Type B pancreatic cell (in vitro differentiated cells): ENCODE results near the gene GRK5. TPM values are rescaled to one million over a fixed set of nuclear protein-coding genes. Genes with fewer than 3 reads are reported as not detected.

Experiments used
- DNase-seq: peaks from one replicate; pipeline ENCODE4 v3.0.0; 2021; ENCODE audit warnings: mixed read lengths; ENCODE audit not compliant: unreplicated experiment; ENCODE audit errors: extremely low spot score
- H3K27ac Mint-ChIP-seq: 2 replicates; pipeline ENCODE4 v1.8.0; 2021; ENCODE audit warnings: mild to moderate bottlenecking, mixed read lengths
- H3K27me3 Mint-ChIP-seq: 2 replicates; pipeline ENCODE4 v1.8.0; 2021; ENCODE audit warnings: mixed read lengths
- H3K36me3 Mint-ChIP-seq: 2 replicates; pipeline ENCODE4 v1.8.0; 2021; ENCODE audit warnings: mixed read lengths
- H3K4me1 Mint-ChIP-seq: one replicate; pipeline ENCODE4 v1.8.0; 2021; ENCODE audit warnings: mixed read lengths; ENCODE audit not compliant: unreplicated experiment
- H3K4me3 Mint-ChIP-seq: 2 replicates; pipeline ENCODE4 v1.8.0; 2021; ENCODE audit warnings: mild to moderate bottlenecking, mixed read lengths
- H3K9me3 Mint-ChIP-seq: 2 replicates; pipeline ENCODE4 v1.8.0; 2021; ENCODE audit warnings: mixed read lengths
- total RNA-seq: library from RNA; stranded (reverse); gene quantifications from 2 replicates; pipeline ENCODE4 v1.2.1, GENCODE V29; 2021; ENCODE audit warnings: low replicate concordance
- TF ChIP-seq, protein P1 (sequence below): fragments of 200-600 bp; sonication (generic); conservative IDR thresholded peaks from 2 replicates; pipeline ENCODE4 v1.5.0; 2021; ENCODE audit warnings: antibody characterized with exemption, mild to moderate bottlenecking

GRK5 gene
- total RNA-seq, 1 donor from 2014 or later, result 24.8 TPM

DNA sequence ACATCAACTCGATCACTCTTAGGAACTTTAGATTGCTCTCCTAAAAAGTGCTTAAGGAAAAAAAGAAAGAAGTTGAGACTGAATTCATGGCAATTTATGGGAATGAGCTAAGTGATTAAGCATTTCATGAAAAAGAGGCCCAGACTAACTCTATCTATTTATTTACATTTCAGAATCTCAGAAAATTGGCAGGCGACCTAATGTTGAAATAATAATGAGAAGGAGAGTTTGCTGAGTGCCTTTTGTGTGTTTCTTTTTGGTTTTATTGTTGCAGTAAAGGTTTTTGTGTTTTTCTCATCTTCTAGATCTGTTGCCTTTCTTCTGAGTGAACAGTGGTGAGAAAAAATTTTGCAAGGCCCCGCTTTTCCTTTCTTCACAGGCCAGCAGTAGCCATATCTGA is 3.8 kb downstream of the GRK5 start:
- peak overlapping the region; percentile 68 for H3K4me3 Mint-ChIP-seq
- no peaks in the 10 kb centered on the region for H3K36me3 Mint-ChIP-seq
- peak overlapping the region; percentile 82 for H3K27ac Mint-ChIP-seq

DNA sequence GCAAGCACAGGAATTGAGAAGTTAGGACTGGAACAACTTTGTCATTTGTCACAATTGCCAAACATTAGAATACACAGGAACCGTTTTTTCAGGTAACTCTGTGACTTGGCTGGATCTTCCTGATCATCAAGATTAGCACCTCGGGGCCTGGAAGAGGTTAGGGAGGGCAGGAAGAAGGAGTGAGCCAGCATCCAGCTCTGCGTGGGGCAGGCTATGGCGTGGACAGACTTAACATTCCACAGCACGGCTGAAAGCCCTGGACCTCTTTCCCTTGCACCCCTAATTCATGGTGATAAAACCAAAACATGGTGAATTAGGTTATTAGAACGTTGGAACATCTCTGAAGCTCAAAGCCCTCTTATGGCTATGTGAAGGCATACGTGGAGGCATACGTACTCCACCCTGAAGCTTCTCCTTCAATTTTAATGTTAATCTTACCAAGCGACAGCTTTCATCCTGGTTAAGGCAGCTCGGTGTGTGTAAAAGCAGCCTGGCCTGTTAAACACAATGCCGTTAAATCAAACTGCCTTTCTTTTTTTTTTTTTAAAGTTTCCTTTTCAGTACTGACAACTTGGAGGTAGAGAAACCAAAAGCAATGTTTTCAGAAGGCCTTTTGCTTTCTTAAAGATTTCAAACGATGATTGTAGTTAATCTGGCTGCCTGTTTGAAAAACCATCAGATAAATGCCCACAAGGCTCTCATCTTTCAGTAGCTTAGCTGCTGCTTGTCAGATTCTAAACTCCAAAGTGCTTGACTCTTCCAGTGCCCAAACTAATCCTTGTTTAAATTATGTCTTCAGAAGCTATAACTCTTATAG is 4.5 kb downstream of the GRK5 start:
- Mint-ChIP-seq H3K4me3 (peak overlapping the region; percentile 68), H3K4me1 (peaks cover 49% of the 10 kb centered on the region), H3K9me3 (no peaks in the 10 kb centered on the region), H3K36me3 (no peaks in the 10 kb centered on the region), H3K27me3 (peaks cover 12% of the 10 kb centered on the region), H3K27ac (peak overlapping the region; percentile 82)
- DNase-seq, result no peak
- TF ChIP-seq, protein P1, sequence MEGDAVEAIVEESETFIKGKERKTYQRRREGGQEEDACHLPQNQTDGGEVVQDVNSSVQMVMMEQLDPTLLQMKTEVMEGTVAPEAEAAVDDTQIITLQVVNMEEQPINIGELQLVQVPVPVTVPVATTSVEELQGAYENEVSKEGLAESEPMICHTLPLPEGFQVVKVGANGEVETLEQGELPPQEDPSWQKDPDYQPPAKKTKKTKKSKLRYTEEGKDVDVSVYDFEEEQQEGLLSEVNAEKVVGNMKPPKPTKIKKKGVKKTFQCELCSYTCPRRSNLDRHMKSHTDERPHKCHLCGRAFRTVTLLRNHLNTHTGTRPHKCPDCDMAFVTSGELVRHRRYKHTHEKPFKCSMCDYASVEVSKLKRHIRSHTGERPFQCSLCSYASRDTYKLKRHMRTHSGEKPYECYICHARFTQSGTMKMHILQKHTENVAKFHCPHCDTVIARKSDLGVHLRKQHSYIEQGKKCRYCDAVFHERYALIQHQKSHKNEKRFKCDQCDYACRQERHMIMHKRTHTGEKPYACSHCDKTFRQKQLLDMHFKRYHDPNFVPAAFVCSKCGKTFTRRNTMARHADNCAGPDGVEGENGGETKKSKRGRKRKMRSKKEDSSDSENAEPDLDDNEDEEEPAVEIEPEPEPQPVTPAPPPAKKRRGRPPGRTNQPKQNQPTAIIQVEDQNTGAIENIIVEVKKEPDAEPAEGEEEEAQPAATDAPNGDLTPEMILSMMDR, result no peak

More for the DNA sequence above, 3.8 kb downstream of the GRK5 start:
- peaks cover 53% of the 10 kb centered on the region for H3K4me1 Mint-ChIP-seq
- H3K9me3 Mint-ChIP-seq, result no peaks in the 10 kb centered on the region
- H3K27me3 Mint-ChIP-seq, result peaks cover 12% of the 10 kb centered on the region
- TF ChIP-seq, protein P1, result no peak
- DNase-seq, result no peak

GRCh38 chr10:119215371-119215770 is 8.0 kb downstream of the GRK5 start:
- H3K4me3 Mint-ChIP-seq, result no peak overlapping the region
- TF ChIP-seq, protein P1, result no peak

GRCh38 chr10:119216127-119216526 is 8.8 kb downstream of the GRK5 start:
- Mint-ChIP-seq H3K4me3 (no peak overlapping the region), H3K27me3 (no peaks in the 10 kb centered on the region), H3K4me1 (peaks cover 49% of the 10 kb centered on the region), H3K9me3 (no peaks in the 10 kb centered on the region), H3K27ac (no peak overlapping the region), H3K36me3 (peaks cover 3% of the 10 kb centered on the region)
- TF ChIP-seq, protein P1, result no peak
- no peak for DNase-seq

More at GRCh38 chr10:119215371-119215770, 8.0 kb downstream of the GRK5 start:
- Mint-ChIP-seq H3K36me3 (peaks cover 3% of the 10 kb centered on the region), H3K27ac (no peak overlapping the region), H3K27me3 (no peaks in the 10 kb centered on the region), H3K9me3 (no peaks in the 10 kb centered on the region), H3K4me1 (peaks cover 51% of the 10 kb centered on the region)
- DNase-seq, result no peak

GRCh38 chr10:119217401-119217800 is 10.0 kb downstream of the GRK5 start:
- DNase-seq, result no peak
- Mint-ChIP-seq H3K4me3 (no peak overlapping the region), H3K36me3 (peaks cover 3% of the 10 kb centered on the region), H3K4me1 (peaks cover 46% of the 10 kb centered on the region), H3K9me3 (no peaks in the 10 kb centered on the region), H3K27ac (no peak overlapping the region), H3K27me3 (no peaks in the 10 kb centered on the region)
- TF ChIP-seq, protein P1, result no peak
